B cell (primary cell): ENCODE measurements around the gene CCDC8. TPM values are rescaled to one million over a fixed set of nuclear protein-coding genes. Genes with fewer than 3 reads are reported as not detected.
A peak's percentile ranks its signal among the peaks of the same experiment; 100 is the strongest.

Experiments
- ATAC-seq: fragments of 200-7000 bp; cut with Tn5 transposase; one replicate; pipeline ENCODE4 v1.10.0; 2021; ENCODE audit warnings: low read depth, mild to moderate bottlenecking, moderate number of reproducible peaks, moderate library complexity
- CTCF ChIA-PET: fragments of 350-600 bp; sonication (Branson Sonifier 250); formaldehyde crosslinking; loops from one replicate; lab custom pipeline; 2021; ENCODE audit warnings: antibody characterized with exemption, inconsistent platforms; lab: Charles Lee
- POLR2A ChIA-PET: fragments of 350-600 bp; sonication (Branson Sonifier 250); formaldehyde crosslinking; loops from one replicate; lab custom pipeline; 2021; ENCODE audit warnings: antibody characterized with exemption; lab: Charles Lee
- DNase-seq: peaks from one replicate; pipeline ENCODE4 v3.0.0; 2013
- H2AFZ ChIP-seq: 2 replicates; pipeline ENCODE4 v1.6.1; 2012; ENCODE audit warnings: mild to moderate bottlenecking, low read depth, low read length; ENCODE audit not compliant: insufficient read depth, poor library complexity, severe bottlenecking
- H3K27ac ChIP-seq, 2 donors: 1 replicate in 1 of 2; 2 replicates in 1 of 2; pipeline ENCODE4 v1.5.1; 2012 to 2013; ENCODE audit warnings: low read length in 2 of 2, mild to moderate bottlenecking in 2 of 2, moderate library complexity in 1 of 2
- H3K27me3 ChIP-seq, 4 experiments: fragments of 200-600 bp in 1 of 4; sonication (generic) in 1 of 4; replicated peaks in 1 of 4; 1 replicate in 2 of 4; 2 replicates in 2 of 4; pipeline versions ENCODE4 v1.6.1 to v1.7.0; 2013 to 2016; ENCODE audit warnings: low read length in 3 of 4, mild to moderate bottlenecking in 2 of 4, mixed read lengths in 1 of 4, moderate library complexity in 1 of 4; ENCODE audit not compliant: insufficient read depth in 4 of 4, control insufficient read depth in 3 of 4; ENCODE audit errors: control extremely low read depth in 1 of 4
- H3K36me3 ChIP-seq, 2 experiments: replicated peaks in 1 of 2; 1 replicate in 1 of 2; 2 replicates in 1 of 2; pipeline versions ENCODE4 v1.6.1 to v1.7.1; 2013; ENCODE audit warnings: low read length in 1 of 2; ENCODE audit not compliant: insufficient read depth in 2 of 2, control insufficient read depth in 1 of 2; ENCODE audit errors: control extremely low read depth in 1 of 2, extremely low read depth in 1 of 2
- H3K4me1 ChIP-seq, 2 donors: fragments of 200-600 bp in 1 of 2; sonication (generic) in 1 of 2; 1 replicate in 1 of 2; 2 replicates in 1 of 2; pipeline versions ENCODE4 v1.5.1 to v1.6.1; 2013 to 2017; ENCODE audit warnings: low read length in 2 of 2; ENCODE audit not compliant: control insufficient read depth in 2 of 2, insufficient read depth in 2 of 2
- H3K4me2 ChIP-seq: replicated peaks from 2 replicates; pipeline ENCODE3; 2012; ENCODE audit warnings: mild to moderate bottlenecking, low read depth, low read length; ENCODE audit not compliant: poor library complexity, severe bottlenecking
- H3K4me3 ChIP-seq, 5 experiments: fragments of 200-600 bp in 1 of 5; sonication (generic) in 1 of 5; 1 replicate in 3 of 5; 2 replicates in 2 of 5; pipeline versions ENCODE4 v1.5.1 to v1.7.0; 2011 to 2016; ENCODE audit warnings: low read length in 4 of 5, mild to moderate bottlenecking in 4 of 5, low read depth in 2 of 5, control low read depth in 1 of 5, moderate library complexity in 1 of 5; ENCODE audit not compliant: insufficient read depth in 1 of 5; ENCODE audit errors: control extremely low read depth in 1 of 5, extremely low read depth in 1 of 5
- H3K79me2 ChIP-seq: fragments of 200-600 bp; sonication (generic); one replicate; pipeline ENCODE4 v1.6.0; 2016; ENCODE audit warnings: low read length; ENCODE audit not compliant: control insufficient read depth, insufficient read depth
- H3K9ac ChIP-seq: fragments of 200-600 bp; sonication (generic); 2 replicates; pipeline ENCODE4 v1.6.1; 2017; ENCODE audit warnings: mild to moderate bottlenecking, low read length, moderate library complexity
- H3K9me3 ChIP-seq, 3 donors: one replicate each; pipeline versions ENCODE4 v1.6.1 to v1.7.1; 2013; ENCODE audit warnings: low read length in 2 of 3; ENCODE audit not compliant: control insufficient read depth in 2 of 3, insufficient read depth in 1 of 3; ENCODE audit errors: control extremely low read depth in 1 of 3
- H4K20me1 ChIP-seq: 2 replicates; pipeline ENCODE4 v1.6.0; 2012; ENCODE audit warnings: mild to moderate bottlenecking, low read length; ENCODE audit not compliant: insufficient read depth, control insufficient read depth, poor library complexity, severe bottlenecking
- H3K27ac Mint-ChIP-seq: one replicate; pipeline ENCODE4 v1.8.0; 2021; ENCODE audit warnings: mixed read lengths
- H3K27me3 Mint-ChIP-seq: one replicate; pipeline ENCODE4 v1.8.0; 2021; ENCODE audit warnings: mixed read lengths
- H3K4me1 Mint-ChIP-seq: one replicate; pipeline ENCODE4 v1.8.0; 2021; ENCODE audit warnings: mixed read lengths
- H3K4me3 Mint-ChIP-seq: one replicate; pipeline ENCODE4 v1.8.0; 2021; ENCODE audit warnings: mixed read lengths
- H3K9me3 Mint-ChIP-seq: one replicate; pipeline ENCODE4 v1.8.0; 2022; ENCODE audit warnings: mixed read lengths; ENCODE audit not compliant: insufficient read depth
- EZH2 ChIP-seq: IDR thresholded peaks from 2 replicates; pipeline ENCODE4 v1.6.1; 2012; ENCODE audit warnings: borderline replicate concordance, low read depth, mild to moderate bottlenecking, moderate library complexity, low read length; ENCODE audit not compliant: insufficient read depth, poor library complexity, severe bottlenecking
- WGBS: methylation state at CpG from one replicate; pipeline ENCODE4 v1.1.5; 2013; ENCODE audit warnings: missing lambda C conversion rate; ENCODE audit not compliant: insufficient coverage; 5-methylcytosine and 5-hydroxymethylcytosine counted together
- intact Hi-C: fragments of 100-400 bp; cut with micrococcal nuclease; formaldehyde crosslinking; loops from one replicate; pipeline ENCODE4 v1.10.0; 2022
- polyA plus RNA-seq: library from polyadenylated mRNA; depleted of rRNA; stranded (reverse); fragments of >200 nt; gene quantifications from 2 replicates; pipeline ENCODE4 v1.2.3, GENCODE V29; 2012
- total RNA-seq, 2 donors: library from RNA; stranded (reverse); fragments of 120-200 nt in 1 of 2; gene quantifications; 1 replicate in 1 of 2; 2 replicates in 1 of 2; pipeline versions ENCODE4 v1.2.3 to v1.2.4, GENCODE V29; 2013 to 2022
- TF ChIP-seq, protein P1 (sequence below): fragments of 200-600 bp; IDR thresholded peaks from one replicate; pipeline ENCODE4 v1.8.0; 2022; ENCODE audit warnings: antibody characterized with exemption, mild to moderate bottlenecking

Gene CCDC8
- total and polyA plus RNA-seq, 2 donors (not counting 1 experiment from before 2014, with no cell fraction given), result not detected

DNA sequence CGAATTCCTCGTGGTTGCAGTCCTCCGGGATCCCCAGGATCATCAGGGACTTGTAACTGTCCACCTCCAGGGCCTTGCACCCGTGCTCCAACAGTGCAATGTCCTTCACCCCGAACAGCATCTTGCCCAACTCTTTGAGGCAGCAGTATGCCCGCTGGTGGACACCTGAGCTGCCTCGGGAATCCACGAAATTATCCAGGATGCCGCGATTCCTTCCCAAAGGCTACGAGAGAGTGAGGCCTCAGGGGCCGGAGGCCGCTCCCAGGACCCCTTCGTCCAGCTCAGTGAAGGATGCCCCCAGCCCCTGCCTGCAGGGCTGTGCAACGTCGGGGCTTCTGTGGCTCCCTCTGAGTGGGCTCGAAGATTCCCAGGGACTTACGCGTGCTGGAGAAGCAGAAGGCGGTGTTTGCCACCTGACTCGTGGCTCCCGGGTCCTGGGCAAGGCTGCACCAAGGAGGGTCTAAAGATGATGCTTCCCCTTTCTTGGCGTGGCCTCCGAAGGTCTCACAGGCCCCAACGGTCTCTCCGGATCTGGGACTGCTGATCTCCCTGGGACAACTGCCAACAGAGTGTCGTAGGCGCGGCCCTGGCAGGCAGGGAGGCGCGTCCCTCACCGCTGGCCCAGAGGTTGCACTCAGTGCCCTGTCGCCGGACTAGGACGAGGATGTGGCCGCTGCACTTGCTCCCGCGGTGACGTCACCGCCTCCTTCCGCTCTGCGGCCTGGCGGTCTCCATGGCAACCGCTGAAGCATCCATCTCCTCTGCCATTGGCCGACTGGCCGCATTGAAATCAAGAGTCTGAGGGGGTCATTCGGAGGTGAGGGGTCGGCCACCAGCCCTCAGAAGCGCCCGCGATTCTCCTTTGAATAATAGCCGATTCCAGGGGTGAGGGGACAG is 15.1 kb upstream of the CCDC8 start, which contains the start of gene PNMA8C:
TSS of gene PNMA8C (minus strand) at position 698 of the 897 bp plus-strand sequence. CDS start at position 121, 577 bp downstream.
- H3K27ac Mint-ChIP-seq, result no peak within 1 kb of the TSS
- peaks cover 19 to 21% of the 10 kb centered on the region in 2 donors for H3K4me1 ChIP-seq
- H3K4me2 ChIP-seq, result peak within 1 kb of the TSS; percentile 70
- WGBS, result 28% methylated on average over 48 of the region's 52 CpGs
- peaks cover 0 to 48% (median 26%) of the 10 kb centered on the region in 4 experiments for H3K27me3 ChIP-seq
- peak within 1 kb of the TSS in 3 of 5 experiments; percentile 23 to 43 (median 34) for H3K4me3 ChIP-seq
- POLR2A ChIA-PET, result no interaction called here
- no peaks in the 10 kb centered on the region for H3K9me3 Mint-ChIP-seq
- H2AFZ ChIP-seq, result peak within 1 kb of the TSS; percentile 34
- no peak within 1 kb of the TSS for H3K27ac ChIP-seq
- peaks cover 21% of the 10 kb centered on the region for H3K4me1 Mint-ChIP-seq
- TF ChIP-seq EZH2, result no peak
- TF ChIP-seq, protein P1, sequence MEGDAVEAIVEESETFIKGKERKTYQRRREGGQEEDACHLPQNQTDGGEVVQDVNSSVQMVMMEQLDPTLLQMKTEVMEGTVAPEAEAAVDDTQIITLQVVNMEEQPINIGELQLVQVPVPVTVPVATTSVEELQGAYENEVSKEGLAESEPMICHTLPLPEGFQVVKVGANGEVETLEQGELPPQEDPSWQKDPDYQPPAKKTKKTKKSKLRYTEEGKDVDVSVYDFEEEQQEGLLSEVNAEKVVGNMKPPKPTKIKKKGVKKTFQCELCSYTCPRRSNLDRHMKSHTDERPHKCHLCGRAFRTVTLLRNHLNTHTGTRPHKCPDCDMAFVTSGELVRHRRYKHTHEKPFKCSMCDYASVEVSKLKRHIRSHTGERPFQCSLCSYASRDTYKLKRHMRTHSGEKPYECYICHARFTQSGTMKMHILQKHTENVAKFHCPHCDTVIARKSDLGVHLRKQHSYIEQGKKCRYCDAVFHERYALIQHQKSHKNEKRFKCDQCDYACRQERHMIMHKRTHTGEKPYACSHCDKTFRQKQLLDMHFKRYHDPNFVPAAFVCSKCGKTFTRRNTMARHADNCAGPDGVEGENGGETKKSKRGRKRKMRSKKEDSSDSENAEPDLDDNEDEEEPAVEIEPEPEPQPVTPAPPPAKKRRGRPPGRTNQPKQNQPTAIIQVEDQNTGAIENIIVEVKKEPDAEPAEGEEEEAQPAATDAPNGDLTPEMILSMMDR, result no peak
- H3K4me3 Mint-ChIP-seq, result peak within 1 kb of the TSS; percentile 80
- ATAC-seq (peak; percentile 31), DNase-seq (peak; percentile 68)
- no peaks in the 10 kb centered on the region for H3K79me2 ChIP-seq
- H3K36me3 ChIP-seq, result no peaks in the 10 kb centered on the region
- H4K20me1 ChIP-seq, result no peaks in the 10 kb centered on the region
- H3K27me3 Mint-ChIP-seq, result peaks cover 58% of the 10 kb centered on the region
- peak within 1 kb of the TSS; percentile 54 for H3K9ac ChIP-seq
- CTCF ChIA-PET, result no interaction called here
- H3K9me3 ChIP-seq, result peaks cover 0 to 5% (median 0%) of the 10 kb centered on the region in 3 donors
- intact Hi-C loops, result no loop called here
